Astrocyte of the spinal cord (primary cell): Measurements from ENCODE around the gene ADO.

Experiments
- DNase-seq: peaks from one replicate; pipeline ENCODE4 v3.0.0; 2011; ENCODE audit warnings: low read depth, low spot score
- H3K4me3 ChIP-seq: 2 replicates; pipeline ENCODE4 v1.5.1; 2011; ENCODE audit warnings: low read depth, mild to moderate bottlenecking, low read length, moderate library complexity
- in situ Hi-C: cut with HindIII; loops from 2 replicates; pipeline ENCODE4 v1.10.0; 2017; ENCODE audit warnings: low sequenced_read_pairs
- TF ChIP-seq, protein P1 (sequence below): IDR thresholded peaks from 2 replicates; pipeline ENCODE4 v1.5.1; 2012; ENCODE audit warnings: low read depth, mild to moderate bottlenecking, low read length, inconsistent platforms

The ADO gene

GRCh38 chr10:62792261-62792660 is 12.3 kb upstream of the ADO start:
- TF ChIP-seq, protein P1, sequence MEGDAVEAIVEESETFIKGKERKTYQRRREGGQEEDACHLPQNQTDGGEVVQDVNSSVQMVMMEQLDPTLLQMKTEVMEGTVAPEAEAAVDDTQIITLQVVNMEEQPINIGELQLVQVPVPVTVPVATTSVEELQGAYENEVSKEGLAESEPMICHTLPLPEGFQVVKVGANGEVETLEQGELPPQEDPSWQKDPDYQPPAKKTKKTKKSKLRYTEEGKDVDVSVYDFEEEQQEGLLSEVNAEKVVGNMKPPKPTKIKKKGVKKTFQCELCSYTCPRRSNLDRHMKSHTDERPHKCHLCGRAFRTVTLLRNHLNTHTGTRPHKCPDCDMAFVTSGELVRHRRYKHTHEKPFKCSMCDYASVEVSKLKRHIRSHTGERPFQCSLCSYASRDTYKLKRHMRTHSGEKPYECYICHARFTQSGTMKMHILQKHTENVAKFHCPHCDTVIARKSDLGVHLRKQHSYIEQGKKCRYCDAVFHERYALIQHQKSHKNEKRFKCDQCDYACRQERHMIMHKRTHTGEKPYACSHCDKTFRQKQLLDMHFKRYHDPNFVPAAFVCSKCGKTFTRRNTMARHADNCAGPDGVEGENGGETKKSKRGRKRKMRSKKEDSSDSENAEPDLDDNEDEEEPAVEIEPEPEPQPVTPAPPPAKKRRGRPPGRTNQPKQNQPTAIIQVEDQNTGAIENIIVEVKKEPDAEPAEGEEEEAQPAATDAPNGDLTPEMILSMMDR: no peak
- H3K4me3 ChIP-seq: no peak overlapping the region
- DNase-seq: no peak
- in situ Hi-C loops: no loop called here

DNA sequence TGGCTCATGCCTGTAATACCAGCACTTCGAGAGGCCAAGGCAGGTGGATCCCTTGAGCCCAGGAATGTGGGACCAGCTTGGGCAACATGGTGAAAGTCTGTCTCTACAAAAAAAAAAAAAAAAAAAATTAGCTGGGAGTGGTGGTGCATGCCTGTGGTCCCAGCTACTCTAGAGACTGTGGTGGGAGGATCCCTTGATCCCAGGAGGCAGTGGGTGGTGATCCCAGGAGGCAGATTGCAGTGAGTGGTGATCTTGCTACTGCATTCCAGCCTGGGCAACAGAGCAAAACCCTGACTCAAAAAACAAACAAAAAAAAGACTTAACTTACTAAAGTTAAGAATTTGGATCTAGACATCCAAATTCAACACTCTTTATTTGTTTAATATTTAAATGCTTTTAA is 10.2 kb upstream of the ADO start:
- in situ Hi-C loops: no loop called here
- DNase-seq: no peak
- TF ChIP-seq, protein P1: no peak
- no peak overlapping the region for H3K4me3 ChIP-seq

DNA sequence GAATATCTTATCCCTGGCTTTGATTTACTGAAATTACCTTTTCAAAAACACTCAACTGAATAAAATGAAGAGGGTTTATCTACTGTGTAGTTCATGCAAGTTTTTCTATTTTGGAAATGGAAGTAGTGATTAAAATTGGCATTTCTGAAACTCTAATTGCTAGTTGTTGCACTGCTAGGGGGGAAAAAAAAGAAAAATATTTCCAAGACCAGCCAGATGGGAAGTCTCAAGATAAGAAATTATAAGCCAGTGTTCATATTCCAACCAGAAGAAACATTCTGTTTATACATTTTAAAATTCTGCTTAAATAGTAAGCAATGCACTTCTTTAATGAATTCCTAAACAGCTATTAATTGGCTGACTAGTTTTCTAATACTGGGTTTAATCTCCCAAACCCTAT is 9.4 kb upstream of the ADO start:
- TF ChIP-seq, protein P1: no peak
- in situ Hi-C loops: no loop called here
- no peak overlapping the region for H3K4me3 ChIP-seq
- no peak for DNase-seq

DNA sequence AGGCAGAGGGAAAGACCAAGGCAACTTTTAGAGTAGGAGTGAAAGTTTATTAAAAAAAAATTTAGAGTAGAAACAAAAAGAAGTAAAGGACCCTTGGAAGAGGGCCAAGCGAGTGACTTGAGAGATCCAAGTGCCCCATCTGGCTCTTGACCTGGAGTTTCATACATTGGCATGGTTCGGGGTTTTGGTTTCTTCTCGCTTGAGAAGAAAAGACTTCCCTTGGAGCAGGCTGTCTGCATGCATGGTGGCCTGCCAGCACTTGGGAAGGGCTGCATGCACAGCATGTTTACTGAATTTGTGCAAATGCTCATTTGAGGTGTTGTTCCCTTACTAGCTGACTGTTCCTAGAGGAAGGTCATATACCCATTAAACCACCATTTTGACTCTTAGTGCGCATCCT is 8.8 kb upstream of the ADO start:
- H3K4me3 ChIP-seq: no peak overlapping the region
- in situ Hi-C loops: no loop called here
- DNase-seq: no peak
- TF ChIP-seq, protein P1: no peak

DNA sequence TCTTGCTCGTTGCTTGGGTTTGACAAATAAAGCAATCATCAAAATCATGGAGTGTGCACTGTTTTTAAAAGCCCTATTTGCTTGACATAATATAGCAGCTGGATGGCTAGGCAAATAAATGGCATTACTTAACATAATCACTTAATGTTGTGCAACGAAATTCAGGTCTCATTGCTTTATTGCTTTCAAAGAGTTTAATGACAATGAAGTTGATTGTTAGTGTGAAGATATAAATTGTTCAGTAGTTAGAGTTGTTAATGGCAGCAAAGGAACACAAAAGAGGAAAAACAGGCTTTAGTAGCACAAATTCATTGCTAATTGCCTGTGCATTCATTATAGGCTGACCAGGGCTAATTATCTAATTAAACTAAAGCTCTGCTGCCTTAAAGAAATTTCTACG is 7.6 kb upstream of the ADO start:
- DNase-seq: no peak
- H3K4me3 ChIP-seq: no peak overlapping the region
- in situ Hi-C loops: no loop called here
- TF ChIP-seq, protein P1: no peak

- no peak overlapping the region for H3K4me3 ChIP-seq
- no peak for DNase-seq
- TF ChIP-seq, protein P1: no peak
- in situ Hi-C loops: no loop called here
These were observed 2.6 kb upstream of the ADO start for GRCh38 chr10:62801871-62802270.
